CD4-positive, alpha-beta T cell treated with Interferon gamma for 1 hour (primary cell): ENCODE data around the gene LCE3C.
"Not testable (repeated sequence)": the region's sequence is repeated elsewhere in the genome, so short reads cannot be mapped to it uniquely, and the experiment has no call there.

Source experiments
- DNase-seq: peaks from one replicate; pipeline ENCODE4 v3.0.0-alpha.2; 2020

Gene LCE3C

GRCh38 chr1:152599934-152600333, at the start of gene LCE3C:
Gene LCE3C (plus strand): TSS chr1:152600234. CDS start chr1:152600732, 498 bp downstream.
- DNase-seq, result no peak

GRCh38 chr1:152565115-152565514, 34.9 kb upstream of the LCE3C start:
- DNase-seq, result no peak

- DNase-seq, result no peak
These were observed 34.4 kb upstream of the LCE3C start for GRCh38 chr1:152565535-152566215.

GRCh38 chr1:152566681-152567080, 33.4 kb upstream of the LCE3C start, which contains the start of gene LCE3E:
Gene LCE3E (minus strand): TSS chr1:152566780. CDS start chr1:152566208, 572 bp downstream.
- no peak for DNase-seq

- no peak for DNase-seq
These were observed 22.9 kb upstream of the LCE3C start for GRCh38 chr1:152577168-152577567.

GRCh38 chr1:152579526-152579925, 20.5 kb upstream of the LCE3C start:
- DNase-seq, result not testable (repeated sequence)

- DNase-seq, result no peak
These were observed 19.6 kb upstream of the LCE3C start, which contains the start of gene LCE3D for GRCh38 chr1:152580433-152580832. Gene LCE3D (minus strand): TSS chr1:152580516. CDS start chr1:152579936, 580 bp downstream.

- DNase-seq, result no peak
These were observed 17.4 kb upstream of the LCE3C start for GRCh38 chr1:152582647-152583046.

GRCh38 chr1:152585586-152585985, 14.4 kb upstream of the LCE3C start:
- no peak for DNase-seq

GRCh38 chr1:152596986-152597385, 3.0 kb upstream of the LCE3C start:
- no peak for DNase-seq

GRCh38 chr1:152613511-152613910, 13.5 kb downstream of the LCE3C start, which contains the start of gene LCE3B:
Gene LCE3B (plus strand): TSS chr1:152613811. CDS start chr1:152613811, 0 bp downstream.
- DNase-seq, result no peak

GRCh38 chr1:152621993-152622392, 22.0 kb downstream of the LCE3C start:
- DNase-seq, result no peak

GRCh38 chr1:152622803-152623202, 22.8 kb downstream of the LCE3C start, which contains the start of gene LCE3A:
Gene LCE3A (minus strand): TSS chr1:152623103. CDS start chr1:152623103, 0 bp downstream.
- DNase-seq, result no peak

- DNase-seq, result no peak
These were observed 23.3 kb downstream of the LCE3C start for GRCh38 chr1:152623203-152623844.

- no peak for DNase-seq
These were observed 26.7 kb downstream of the LCE3C start for GRCh38 chr1:152626744-152627143.

- no peak for DNase-seq
These were observed 30.6 kb downstream of the LCE3C start for GRCh38 chr1:152630596-152630995.

GRCh38 chr1:152640351-152640750, 40.3 kb downstream of the LCE3C start:
- DNase-seq, result no peak

GRCh38 chr1:152643945-152644344, 43.9 kb downstream of the LCE3C start:
- DNase-seq, result no peak

- DNase-seq, result no peak
These were observed 45.1 kb downstream of the LCE3C start for GRCh38 chr1:152645146-152645545.

GRCh38 chr1:152646656-152647055, 46.6 kb downstream of the LCE3C start:
- no peak for DNase-seq
